DOHH2 (cell line): ENCODE measurements around the gene SDR9C7.
"Not testable (repeated sequence)": the region's sequence is repeated elsewhere in the genome, so short reads cannot be mapped to it uniquely, and the experiment has no call there.

Experiments used
- H3F3A ChIP-seq: fragments of 200-600 bp; sonication (generic), shearing (Covaris generic); 2 replicates; pipeline ENCODE4 v1.6.0; 2016; ENCODE audit warnings: antibody characterized with exemption, mild to moderate bottlenecking; ENCODE audit not compliant: control insufficient read depth, insufficient read depth
- H3K27ac ChIP-seq: fragments of 200-600 bp; sonication (generic); 2 replicates; pipeline ENCODE4 v1.5.1; 2014; ENCODE audit warnings: low read depth, mild to moderate bottlenecking, low read length, moderate library complexity
- H3K27me3 ChIP-seq: fragments of 200-600 bp; sonication (generic); 2 replicates; pipeline ENCODE4 v1.6.1; 2014; ENCODE audit warnings: mild to moderate bottlenecking, low read length, mixed read lengths; ENCODE audit not compliant: control insufficient read depth
- H3K36me3 ChIP-seq: fragments of 200-600 bp; sonication (generic); 2 replicates; pipeline ENCODE4 v1.6.1; 2014; ENCODE audit warnings: mild to moderate bottlenecking, low read length, moderate library complexity, mixed read lengths; ENCODE audit not compliant: control insufficient read depth
- H3K4me1 ChIP-seq: fragments of 200-600 bp; sonication (generic); 2 replicates; pipeline ENCODE4 v1.6.1; 2014; ENCODE audit warnings: mild to moderate bottlenecking, low read length, mixed read lengths; ENCODE audit not compliant: control insufficient read depth
- H3K4me2 ChIP-seq: fragments of 200-600 bp; sonication (generic); 2 replicates; pipeline ENCODE4 v1.6.0; 2014; ENCODE audit warnings: mild to moderate bottlenecking, low read length, moderate library complexity
- H3K4me3 ChIP-seq: fragments of 200-600 bp; sonication (generic); 2 replicates; pipeline ENCODE4 v1.5.1; 2014; ENCODE audit warnings: mild to moderate bottlenecking, low read length, mixed read lengths
- H3K79me2 ChIP-seq: fragments of 200-600 bp; sonication (generic); 2 replicates; pipeline ENCODE4 v1.6.1; 2014; ENCODE audit warnings: mild to moderate bottlenecking, low read length, mixed read lengths; ENCODE audit not compliant: control insufficient read depth
- H3K9me2 ChIP-seq: fragments of 200-600 bp; sonication (generic); replicated peaks from 2 replicates; pipeline ENCODE4 v1.6.1; 2014; ENCODE audit warnings: mild to moderate bottlenecking, low read length, mixed read lengths; ENCODE audit not compliant: control insufficient read depth
- H3K9me3 ChIP-seq: fragments of 200-600 bp; sonication (generic); 2 replicates; pipeline ENCODE4 v1.6.1; 2014; ENCODE audit warnings: antibody characterized with exemption, low read length, mixed read lengths; ENCODE audit not compliant: control insufficient read depth, insufficient read depth
- H4K20me1 ChIP-seq: fragments of 200-600 bp; sonication (generic); 2 replicates; pipeline ENCODE4 v1.6.0; 2014; ENCODE audit warnings: low read depth, mild to moderate bottlenecking, antibody characterized with exemption, low read length, moderate library complexity; ENCODE audit not compliant: control insufficient read depth, insufficient read depth
- EZH2phosphoT487 ChIP-seq: fragments of 200-600 bp; sonication (generic); IDR thresholded peaks from 2 replicates; pipeline ENCODE4 v1.6.1; 2017; ENCODE audit warnings: borderline replicate concordance, mild to moderate bottlenecking, antibody characterized with exemption, low read length, moderate library complexity, mixed read lengths
- TF ChIP-seq, protein P1 (sequence below): fragments of 200-600 bp; sonication (generic); IDR thresholded peaks from one replicate; pipeline ENCODE4 v1.5.1; 2014; ENCODE audit warnings: antibody characterized with exemption, mild to moderate bottlenecking, low read depth, low read length; ENCODE audit not compliant: poor library complexity, severe bottlenecking

SDR9C7 gene

DNA sequence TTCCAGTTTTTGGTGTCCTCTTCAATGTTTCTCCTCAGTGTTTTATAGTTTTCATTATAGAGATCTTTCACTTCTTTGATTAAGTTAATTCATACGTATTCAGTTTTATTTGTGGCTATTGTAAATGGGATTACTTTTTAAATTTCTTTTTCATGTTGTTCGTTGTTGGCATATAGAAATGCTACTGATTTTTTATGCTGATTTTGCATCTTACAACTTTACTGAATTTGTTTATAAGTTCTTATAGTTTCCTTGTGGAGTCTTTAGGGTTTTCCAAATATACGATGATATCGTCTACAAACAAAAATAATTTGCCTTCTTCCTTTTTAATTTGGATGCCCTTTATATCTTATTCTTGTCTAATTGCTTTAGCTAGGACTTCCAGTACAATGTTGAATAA lies 9.7 kb upstream of the SDR9C7 start:
- TF ChIP-seq EZH2phosphoT487, result no peak
- TF ChIP-seq, protein P1, sequence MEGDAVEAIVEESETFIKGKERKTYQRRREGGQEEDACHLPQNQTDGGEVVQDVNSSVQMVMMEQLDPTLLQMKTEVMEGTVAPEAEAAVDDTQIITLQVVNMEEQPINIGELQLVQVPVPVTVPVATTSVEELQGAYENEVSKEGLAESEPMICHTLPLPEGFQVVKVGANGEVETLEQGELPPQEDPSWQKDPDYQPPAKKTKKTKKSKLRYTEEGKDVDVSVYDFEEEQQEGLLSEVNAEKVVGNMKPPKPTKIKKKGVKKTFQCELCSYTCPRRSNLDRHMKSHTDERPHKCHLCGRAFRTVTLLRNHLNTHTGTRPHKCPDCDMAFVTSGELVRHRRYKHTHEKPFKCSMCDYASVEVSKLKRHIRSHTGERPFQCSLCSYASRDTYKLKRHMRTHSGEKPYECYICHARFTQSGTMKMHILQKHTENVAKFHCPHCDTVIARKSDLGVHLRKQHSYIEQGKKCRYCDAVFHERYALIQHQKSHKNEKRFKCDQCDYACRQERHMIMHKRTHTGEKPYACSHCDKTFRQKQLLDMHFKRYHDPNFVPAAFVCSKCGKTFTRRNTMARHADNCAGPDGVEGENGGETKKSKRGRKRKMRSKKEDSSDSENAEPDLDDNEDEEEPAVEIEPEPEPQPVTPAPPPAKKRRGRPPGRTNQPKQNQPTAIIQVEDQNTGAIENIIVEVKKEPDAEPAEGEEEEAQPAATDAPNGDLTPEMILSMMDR, result no peak

DNA sequence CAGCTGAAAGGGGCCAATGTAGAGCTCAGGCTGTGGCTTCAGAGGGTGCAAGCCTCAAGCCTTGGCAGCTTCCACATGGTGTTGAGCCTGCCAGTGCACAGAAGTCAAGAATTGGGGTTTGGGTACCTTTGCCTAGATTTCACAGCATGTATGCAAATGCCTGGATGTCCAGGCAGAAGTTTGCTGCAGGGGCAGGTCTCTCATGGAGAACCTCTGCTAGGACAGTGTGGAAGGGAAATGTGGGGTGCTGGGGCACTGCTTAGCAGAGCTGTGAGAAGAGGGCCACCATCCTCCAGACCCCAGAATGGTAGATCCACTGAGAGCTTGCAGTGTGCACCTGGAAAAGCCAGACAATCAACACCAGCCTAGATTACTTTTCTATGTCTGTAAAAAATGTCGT lies 9.2 kb upstream of the SDR9C7 start:
- H4K20me1 ChIP-seq, H3K9me2 ChIP-seq, H3K4me2 ChIP-seq, H3K9me3 ChIP-seq, H3K4me3 ChIP-seq, H3K36me3 ChIP-seq, H3K27me3 ChIP-seq, H3K4me1 ChIP-seq, H3F3A ChIP-seq, H3K79me2 ChIP-seq, H3K27ac ChIP-seq: not testable (repeated sequence)

More for the DNA sequence above, 9.7 kb upstream of the SDR9C7 start:
- Histone ChIP-seq H3K4me1 (no peaks in the 10 kb centered on the region), H3K27me3 (peaks cover 6% of the 10 kb centered on the region; the same call in 1 of the 2 replicates), H3K27ac (no peak overlapping the region), H3F3A (no peaks in the 10 kb centered on the region), H3K36me3 (no peaks in the 10 kb centered on the region), H3K9me2 (no peaks in the 10 kb centered on the region), H4K20me1 (no peaks in the 10 kb centered on the region), H3K79me2 (no peaks in the 10 kb centered on the region), H3K4me2 (no peak overlapping the region), H3K9me3 (no peaks in the 10 kb centered on the region), H3K4me3 (no peak overlapping the region)

DNA sequence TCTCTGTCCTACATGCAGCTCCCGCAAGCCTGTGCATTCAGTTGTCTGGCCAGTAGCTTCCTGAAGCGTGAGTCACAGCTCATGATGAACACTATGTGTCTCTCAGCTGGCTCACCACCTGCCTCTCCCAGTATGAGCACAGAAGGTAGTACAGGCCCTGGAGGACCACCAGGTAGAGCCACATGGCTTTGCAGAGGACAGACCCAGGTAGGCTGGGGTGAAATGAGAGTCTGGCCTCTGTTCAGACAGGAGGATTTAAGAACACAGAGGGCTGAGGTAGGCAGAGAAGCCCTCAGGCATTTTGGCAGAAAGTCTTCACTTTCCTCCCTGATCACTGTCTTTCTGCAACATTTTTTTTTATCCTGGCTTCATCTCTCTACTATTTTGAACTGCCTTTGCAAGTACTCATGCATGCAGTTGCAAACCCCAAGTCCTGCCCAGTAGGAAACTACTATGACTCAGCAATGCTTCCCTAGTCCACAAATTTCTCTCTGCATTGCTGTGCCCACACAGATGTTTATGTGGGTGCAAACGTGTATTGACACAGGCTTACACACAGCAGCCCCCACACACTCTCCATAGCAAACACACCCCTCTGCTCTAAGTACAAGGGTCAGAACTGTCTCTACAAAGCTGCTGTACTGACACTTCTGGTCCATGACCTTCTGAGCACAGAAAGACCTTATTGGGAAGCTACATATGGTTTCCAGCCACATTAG lies 7.2 kb upstream of the SDR9C7 start:
- Histone ChIP-seq H3K79me2 (no peaks in the 10 kb centered on the region), H3K27me3 (peaks cover 6% of the 10 kb centered on the region; the same call in 1 of the 2 replicates), H3K4me3 (no peak overlapping the region), H3K4me2 (no peak overlapping the region), H3K27ac (no peak overlapping the region), H3K9me2 (no peaks in the 10 kb centered on the region), H3K9me3 (no peaks in the 10 kb centered on the region), H3F3A (no peaks in the 10 kb centered on the region), H3K4me1 (no peaks in the 10 kb centered on the region), H3K36me3 (no peaks in the 10 kb centered on the region), H4K20me1 (no peaks in the 10 kb centered on the region)
- TF ChIP-seq, protein P1, result no peak
- no peak for TF ChIP-seq EZH2phosphoT487

DNA sequence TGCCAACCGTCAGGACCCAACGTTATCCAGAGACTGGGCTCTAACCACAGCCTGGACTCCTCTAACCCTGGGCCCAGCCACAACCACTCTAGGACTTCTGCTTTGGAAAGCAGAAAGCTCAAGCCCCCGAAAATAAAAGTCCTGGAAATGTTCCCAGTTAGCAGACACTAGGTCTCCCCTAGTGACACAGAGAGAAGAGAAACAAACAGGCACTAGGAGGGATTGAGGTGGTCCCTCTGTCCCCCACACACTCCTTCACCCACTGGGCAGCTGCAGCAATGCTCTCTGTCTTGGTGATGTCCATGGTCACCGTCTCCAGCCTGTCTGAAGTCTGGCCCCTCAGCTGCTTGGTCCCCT lies 6.7 kb upstream of the SDR9C7 start:
- H3F3A ChIP-seq, H3K9me2 ChIP-seq, H3K36me3 ChIP-seq, H3K79me2 ChIP-seq, H3K4me1 ChIP-seq, H4K20me1 ChIP-seq, H3K27ac ChIP-seq, H3K27me3 ChIP-seq, H3K4me2 ChIP-seq, H3K9me3 ChIP-seq, H3K4me3 ChIP-seq: not testable (repeated sequence)
